Activated naive CD4-positive, alpha-beta T cell treated with anti-CD3 and anti-CD28 coated beads, Interleukin-2, amount 10 ng/mL, durations not matched to agents 7 days and 5 days (primary cell): Measurements from ENCODE around the gene AR.

ENCODE experiments used
- CTCF ChIA-PET: fragments of 350-600 bp; sonication (Branson Sonifier 250); formaldehyde crosslinking; loops from one replicate; lab custom pipeline; 2021; ENCODE audit warnings: antibody characterized with exemption; lab: Charles Lee
- DNase-seq: peaks from one replicate; pipeline ENCODE4 v3.0.0-alpha.2; 2020
- H3K27ac Mint-ChIP-seq: one replicate; pipeline ENCODE4 v1.8.0; 2021; ENCODE audit warnings: mild to moderate bottlenecking, moderate library complexity, mixed read lengths
- H3K27me3 Mint-ChIP-seq: one replicate; pipeline ENCODE4 v1.8.0; 2021; ENCODE audit warnings: mild to moderate bottlenecking, mixed read lengths
- H3K36me3 Mint-ChIP-seq: one replicate; pipeline ENCODE4 v1.8.0; 2021; ENCODE audit warnings: mixed read lengths
- H3K4me1 Mint-ChIP-seq: one replicate; pipeline ENCODE4 v1.8.0; 2021; ENCODE audit warnings: mixed read lengths
- H3K4me3 Mint-ChIP-seq: one replicate; pipeline ENCODE4 v1.8.0; 2021; ENCODE audit warnings: mild to moderate bottlenecking, moderate library complexity, mixed read lengths
- H3K9me3 Mint-ChIP-seq: one replicate; pipeline ENCODE4 v1.8.0; 2021; ENCODE audit warnings: mixed read lengths

Gene AR

GRCh38 chrX:67759018-67759417, 215.2 kb downstream of the AR start:
- no peaks in the 10 kb centered on the region for H3K36me3 Mint-ChIP-seq
- no peaks in the 10 kb centered on the region for H3K27me3 Mint-ChIP-seq
- no peak overlapping the region for H3K4me3 Mint-ChIP-seq
- no peak for DNase-seq
- CTCF ChIA-PET, result no interaction called here
- no peak overlapping the region for H3K27ac Mint-ChIP-seq
- no peaks in the 10 kb centered on the region for H3K4me1 Mint-ChIP-seq
- no peaks in the 10 kb centered on the region for H3K9me3 Mint-ChIP-seq

DNA sequence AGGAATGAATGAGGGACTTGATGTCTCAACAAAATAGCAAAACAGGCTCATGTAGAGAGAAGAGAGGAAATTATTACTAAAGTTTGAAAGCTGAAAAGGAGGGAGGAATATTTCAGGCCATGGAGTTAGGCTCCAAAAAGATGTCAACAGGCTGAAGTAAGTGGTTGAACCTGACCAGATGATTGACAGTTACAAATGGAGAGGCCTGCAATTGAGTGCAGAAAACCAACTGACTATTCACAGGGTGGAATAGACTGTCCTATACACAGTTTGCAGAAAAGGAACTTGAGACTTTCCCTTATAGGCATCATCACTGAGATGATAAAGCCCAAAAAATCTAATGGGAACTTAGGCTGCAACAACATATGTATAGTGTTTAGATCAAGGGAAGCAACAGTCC, 233.3 kb downstream of the AR start:
- H3K9me3 Mint-ChIP-seq, result no peaks in the 10 kb centered on the region
- DNase-seq, result no peak
- H3K4me1 Mint-ChIP-seq, result no peaks in the 10 kb centered on the region
- H3K27ac Mint-ChIP-seq, result no peak overlapping the region
- no peak overlapping the region for H3K4me3 Mint-ChIP-seq
- no peaks in the 10 kb centered on the region for H3K27me3 Mint-ChIP-seq
- CTCF ChIA-PET, result no interaction called here
- H3K36me3 Mint-ChIP-seq, result no peaks in the 10 kb centered on the region

DNA sequence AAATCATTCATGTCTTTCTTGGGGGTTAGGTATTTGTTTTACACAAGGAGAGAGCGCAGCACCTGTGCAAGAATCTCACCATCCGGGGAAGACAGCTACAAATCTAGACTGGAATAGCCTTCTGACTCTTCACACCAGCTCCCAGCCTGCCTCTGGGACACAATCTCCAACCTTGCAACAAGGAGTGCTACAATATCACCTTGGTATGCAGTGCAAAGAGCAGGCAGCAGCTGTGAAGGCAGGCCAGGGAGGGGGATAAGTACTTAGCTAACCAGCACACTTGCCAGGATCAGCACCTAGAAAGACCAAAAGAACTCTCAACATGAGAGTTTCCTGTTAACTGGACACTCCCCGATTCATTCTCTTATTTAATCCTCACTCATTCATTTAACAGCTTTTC, 235.3 kb downstream of the AR start:
- Mint-ChIP-seq H3K4me3 (no peak overlapping the region), H3K36me3 (no peaks in the 10 kb centered on the region), H3K4me1 (no peaks in the 10 kb centered on the region), H3K9me3 (no peaks in the 10 kb centered on the region), H3K27me3 (no peaks in the 10 kb centered on the region), H3K27ac (no peak overlapping the region)
- CTCF ChIA-PET, result no interaction called here
- no peak for DNase-seq
